ENCODE measurements around the gene CAMSAP3.

DNA sequence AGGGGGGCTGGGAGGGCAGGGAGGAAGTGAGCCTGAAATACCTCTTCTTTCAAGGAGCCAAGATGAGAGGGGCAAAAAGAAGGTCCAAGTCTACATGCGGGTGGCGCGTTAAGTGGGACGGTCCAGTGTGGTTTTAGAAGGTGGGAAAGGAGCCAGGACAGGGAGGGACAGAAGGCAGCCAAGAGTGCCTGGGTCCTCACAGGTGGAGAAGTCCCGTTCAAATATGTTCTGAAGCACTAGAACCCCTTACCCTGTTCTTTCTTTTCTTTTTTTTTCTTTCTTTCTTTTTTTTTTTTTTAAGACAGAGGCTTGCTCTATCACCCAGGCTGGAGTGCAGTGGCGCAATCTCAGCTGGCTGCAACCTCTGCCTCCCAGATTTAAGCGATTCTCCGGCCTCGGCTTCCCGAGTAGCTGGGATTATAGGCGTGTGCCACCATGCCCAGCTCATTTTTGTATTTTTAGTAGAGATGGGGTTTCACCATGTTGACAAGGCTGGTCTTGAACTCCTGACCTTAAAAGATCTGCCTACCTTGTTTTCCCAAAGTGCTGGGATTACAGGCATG is 7.4 kb downstream of the CAMSAP3 start:
- TF ChIP-seq EZH2 (optimal IDR thresholded peaks at IDR 0.05; ENCODE audit: low read depth, low read length) = no peak
- TF ChIP-seq, protein P1, sequence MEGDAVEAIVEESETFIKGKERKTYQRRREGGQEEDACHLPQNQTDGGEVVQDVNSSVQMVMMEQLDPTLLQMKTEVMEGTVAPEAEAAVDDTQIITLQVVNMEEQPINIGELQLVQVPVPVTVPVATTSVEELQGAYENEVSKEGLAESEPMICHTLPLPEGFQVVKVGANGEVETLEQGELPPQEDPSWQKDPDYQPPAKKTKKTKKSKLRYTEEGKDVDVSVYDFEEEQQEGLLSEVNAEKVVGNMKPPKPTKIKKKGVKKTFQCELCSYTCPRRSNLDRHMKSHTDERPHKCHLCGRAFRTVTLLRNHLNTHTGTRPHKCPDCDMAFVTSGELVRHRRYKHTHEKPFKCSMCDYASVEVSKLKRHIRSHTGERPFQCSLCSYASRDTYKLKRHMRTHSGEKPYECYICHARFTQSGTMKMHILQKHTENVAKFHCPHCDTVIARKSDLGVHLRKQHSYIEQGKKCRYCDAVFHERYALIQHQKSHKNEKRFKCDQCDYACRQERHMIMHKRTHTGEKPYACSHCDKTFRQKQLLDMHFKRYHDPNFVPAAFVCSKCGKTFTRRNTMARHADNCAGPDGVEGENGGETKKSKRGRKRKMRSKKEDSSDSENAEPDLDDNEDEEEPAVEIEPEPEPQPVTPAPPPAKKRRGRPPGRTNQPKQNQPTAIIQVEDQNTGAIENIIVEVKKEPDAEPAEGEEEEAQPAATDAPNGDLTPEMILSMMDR (IDR thresholded peaks at IDR 0.05; ENCODE audit: low read length) = no peak

Data from MM.1S (cell line).